Keratinocyte (primary cell): Measurements from ENCODE around the gene ZBTB40. TPM values are rescaled to one million over a fixed set of nuclear protein-coding genes. Genes with fewer than 3 reads are reported as not detected.

Experiments
- DNase-seq: peaks from one replicate; pipeline ENCODE4 v3.0.0-alpha.2; 2011; ENCODE audit warnings: low read depth, missing footprints, low spot score
- FAIRE-seq: peaks from 2 replicates; lab custom pipeline; 2011; peaks lifted over from hg19 to GRCh38; lab: Jason Lieb, UNC
- H2AFZ ChIP-seq: 2 replicates; pipeline ENCODE4 v1.6.0; 2012; ENCODE audit warnings: low read length, control low read depth, inconsistent platforms; ENCODE audit not compliant: control insufficient read depth
- H3K27ac ChIP-seq: 2 replicates; pipeline ENCODE4 v1.5.1; 2011; ENCODE audit warnings: low read length; ENCODE audit not compliant: control insufficient read depth, insufficient read depth
- H3K27me3 ChIP-seq: 3 replicates; pipeline ENCODE4 v1.6.0; 2011; ENCODE audit warnings: low read length; ENCODE audit not compliant: control insufficient read depth, insufficient read depth; ENCODE audit errors: extremely low read depth
- H3K36me3 ChIP-seq, 2 experiments: 2 replicates in 1 of 2; 3 replicates in 1 of 2; pipeline ENCODE4 v1.5.1; 2011; ENCODE audit warnings: low read length in 2 of 2, mild to moderate bottlenecking in 1 of 2; ENCODE audit not compliant: control insufficient read depth in 2 of 2, insufficient read depth in 2 of 2; ENCODE audit errors: extremely low read depth in 1 of 2
- H3K4me1 ChIP-seq: 3 replicates; pipeline ENCODE4 v1.5.1; 2011; ENCODE audit warnings: low read length; ENCODE audit not compliant: control insufficient read depth, insufficient read depth; ENCODE audit errors: extremely low read depth
- H3K4me2 ChIP-seq: 3 replicates; pipeline ENCODE4 v1.6.0; 2011; ENCODE audit warnings: low read depth, low read length; ENCODE audit not compliant: control insufficient read depth, insufficient read depth; ENCODE audit errors: extremely low read depth
- H3K4me3 ChIP-seq, 3 experiments: fragments of 200-600 bp in 1 of 3; sonication (generic) in 1 of 3; 2 replicates in 2 of 3; 3 replicates in 1 of 3; pipeline ENCODE4 v1.5.1; 2011 to 2016; ENCODE audit warnings: low read length in 3 of 3, mild to moderate bottlenecking in 3 of 3, control low read depth in 2 of 3, inconsistent platforms in 1 of 3, low read depth in 1 of 3, mixed read lengths in 1 of 3, mixed run types in 1 of 3, moderate library complexity in 1 of 3; ENCODE audit not compliant: control insufficient read depth in 2 of 3, insufficient read depth in 2 of 3; ENCODE audit errors: extremely low read depth in 1 of 3
- H3K79me2 ChIP-seq: 2 replicates; pipeline ENCODE4 v1.6.0; 2012; ENCODE audit warnings: low read length; ENCODE audit not compliant: control insufficient read depth, insufficient read depth
- H3K9ac ChIP-seq: 3 replicates; pipeline ENCODE4 v1.6.0; 2011; ENCODE audit warnings: low read length; ENCODE audit not compliant: control insufficient read depth, insufficient read depth; ENCODE audit errors: extremely low read depth
- H3K9me1 ChIP-seq: 3 replicates; pipeline ENCODE4 v1.6.0; 2011; ENCODE audit warnings: low read length; ENCODE audit not compliant: control insufficient read depth, insufficient read depth; ENCODE audit errors: extremely low read depth
- H3K9me3 ChIP-seq: 2 replicates; pipeline ENCODE4 v1.5.1; 2012; ENCODE audit warnings: low read depth, low read length; ENCODE audit not compliant: control insufficient read depth
- H4K20me1 ChIP-seq: 3 replicates; pipeline ENCODE4 v1.6.0; 2011; ENCODE audit warnings: low read length; ENCODE audit not compliant: control insufficient read depth, insufficient read depth; ENCODE audit errors: extremely low read depth
- CTCF ChIP-seq, 3 experiments: IDR thresholded peaks in 1 of 3; conservative IDR thresholded peaks in 1 of 3; optimal IDR thresholded peaks in 1 of 3; 2 replicates in 2 of 3; 3 replicates in 1 of 3; pipeline versions ENCODE3 to v1.5.1; 2011; ENCODE audit warnings: low read length in 3 of 3, mild to moderate bottlenecking in 3 of 3, moderate library complexity in 2 of 3, control low read depth in 1 of 3, inconsistent platforms in 1 of 3; ENCODE audit not compliant: insufficient read depth in 2 of 3; ENCODE audit errors: extremely low read depth in 1 of 3
- EZH2 ChIP-seq: IDR thresholded peaks from one replicate; pipeline ENCODE4 v1.6.1; 2012; ENCODE audit warnings: inconsistent platforms, mild to moderate bottlenecking, low read length, moderate library complexity
- dilution Hi-C: fragments of 300-500 bp; cut with MboI; formaldehyde crosslinking; loops from one replicate; pipeline ENCODE4 v1.7.0; 2020; ENCODE audit warnings: low sequenced_read_pairs; ENCODE audit not compliant: extremely low pct_ligation_motif_present
- polyA plus RNA-seq, 5 experiments: library from polyadenylated mRNA; depleted of rRNA in 3 of 5; stranded (reverse) in 3 of 5; stranded (forward) in 1 of 5; unstranded in 1 of 5; fragments of >200 nt; gene quantifications; 1 replicate in 1 of 5; 2 replicates in 3 of 5; 3 replicates in 1 of 5; pipeline versions ENCODE4 v1.2.1 to v1.2.3, GENCODE V29; 2011 to 2012; ENCODE audit warnings: missing spikeins in 2 of 5, low read depth in 1 of 5, low replicate concordance in 1 of 5

ZBTB40 gene
- polyA plus RNA-seq, 1 donor (not counting 4 experiments of a cell fraction or from before 2014, with no cell fraction given): 5.0 TPM

DNA sequence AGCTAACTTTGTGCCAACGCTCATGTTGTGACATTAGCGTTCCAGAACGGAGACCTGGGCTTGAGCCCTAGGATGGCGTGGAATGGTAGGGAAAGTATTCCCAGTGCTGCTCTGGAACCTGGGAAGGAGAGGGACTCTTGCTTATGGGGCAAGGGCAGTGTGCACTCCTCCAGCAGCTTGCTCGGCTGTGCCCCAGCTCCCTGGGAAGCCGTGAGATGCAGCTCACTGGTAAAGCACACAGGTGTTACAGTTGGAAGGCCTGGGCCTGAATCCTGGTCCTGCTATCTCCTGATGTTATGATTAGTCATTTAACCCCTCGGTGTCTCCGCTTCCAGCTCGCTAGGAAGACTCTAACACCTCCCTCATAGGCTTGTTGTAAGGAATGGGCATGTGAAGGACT lies 69.2 kb downstream of the ZBTB40 start:
- dilution Hi-C loops: no loop called here

GRCh38 chr1:22521692-22522091 lies 70.0 kb downstream of the ZBTB40 start:
- no peak for FAIRE-seq
- Histone ChIP-seq H3K36me3 (peaks cover 41 to 46% of the 10 kb centered on the region in 2 experiments), H4K20me1 (no peaks in the 10 kb centered on the region)

More for the DNA sequence above, 69.2 kb downstream of the ZBTB40 start:
- DNase-seq (no peak), FAIRE-seq (no peak)
- Histone ChIP-seq H3K27me3 (no peaks in the 10 kb centered on the region), H3K4me3 (no peak overlapping the region), H3K9me3 (no peaks in the 10 kb centered on the region), H2AFZ (no peak overlapping the region), H3K9me1 (no peaks in the 10 kb centered on the region), H3K9ac (no peak overlapping the region), H3K27ac (no peak overlapping the region), H3K36me3 (peaks cover 40 to 43% of the 10 kb centered on the region in 2 experiments), H4K20me1 (no peaks in the 10 kb centered on the region), H3K79me2 (no peaks in the 10 kb centered on the region), H3K4me1 (no peaks in the 10 kb centered on the region), H3K4me2 (no peak overlapping the region)
- TF ChIP-seq EZH2 (no peak), CTCF (optimal IDR thresholded peaks at IDR 0.05 in 1 of 3, IDR thresholded peaks at IDR 0.05 in 1 of 3, conservative IDR thresholded peaks at IDR 0.05 in 1 of 3; ENCODE audit: extremely low read depth in 1 of 3, insufficient read depth in 2 of 3, low read length in 3 of 3) (no peak)

More at GRCh38 chr1:22521692-22522091, 70.0 kb downstream of the ZBTB40 start:
- H3K79me2 ChIP-seq: no peaks in the 10 kb centered on the region
- dilution Hi-C loops: no loop called here
- H3K27me3 ChIP-seq: no peaks in the 10 kb centered on the region
- no peak overlapping the region for H3K27ac ChIP-seq
- H3K9ac ChIP-seq: no peak overlapping the region
- H3K9me3 ChIP-seq: no peaks in the 10 kb centered on the region
- no peak overlapping the region for H3K4me3 ChIP-seq
- no peaks in the 10 kb centered on the region for H3K9me1 ChIP-seq
- TF ChIP-seq EZH2: no peak
- no peak for TF ChIP-seq CTCF (optimal IDR thresholded peaks at IDR 0.05 in 1 of 3, IDR thresholded peaks at IDR 0.05 in 1 of 3, conservative IDR thresholded peaks at IDR 0.05 in 1 of 3; ENCODE audit: extremely low read depth in 1 of 3, insufficient read depth in 2 of 3, low read length in 3 of 3)
- no peak overlapping the region for H3K4me2 ChIP-seq
- no peak overlapping the region for H2AFZ ChIP-seq
- H3K4me1 ChIP-seq: no peaks in the 10 kb centered on the region
- no peak for DNase-seq
